Prostate gland (tissue), 2 donors: Measurements from ENCODE around the gene PIGT. TPM values are rescaled to one million over a fixed set of nuclear protein-coding genes. Genes with fewer than 3 reads are reported as not detected.

Experiments
- DNase-seq: peaks from one replicate; pipeline ENCODE4 v3.0.0-alpha.2; 2019; ENCODE audit warnings: low spot score
- H3K27ac ChIP-seq, 2 donors: fragments of 200-600 bp; sonication (generic); 2 replicates each; pipeline ENCODE4 v1.5.1; 2017 to 2019
- H3K27me3 ChIP-seq: fragments of 200-600 bp; sonication (generic); replicated peaks from 2 replicates; pipeline ENCODE4 v1.5.1; 2019; ENCODE audit not compliant: insufficient read depth
- H3K36me3 ChIP-seq, 2 donors: fragments of 200-600 bp; sonication (generic); 1 replicate in 1 of 2; 2 replicates in 1 of 2; pipeline versions ENCODE4 v1.5.1 to v1.8.1; 2017 to 2019
- H3K4me1 ChIP-seq: fragments of 200-600 bp; sonication (generic); replicated peaks from 2 replicates; pipeline ENCODE4 v1.5.1; 2019
- H3K4me3 ChIP-seq, 2 donors: fragments of 200-600 bp; sonication (generic); 2 replicates each; pipeline ENCODE4 v1.5.1; 2017 to 2019
- H3K9me3 ChIP-seq: fragments of 200-600 bp; sonication (generic); 2 replicates; pipeline ENCODE4 v1.5.1; 2017
- CTCF ChIP-seq, 4 experiments: fragments of 200-600 bp in 2 of 4; fragments of 450-650 bp in 2 of 4; sonication (generic) in 2 of 4; IDR thresholded peaks; 1 replicate in 3 of 4; 2 replicates in 1 of 4; pipeline ENCODE4 v1.5.1; 2016 to 2019; ENCODE audit warnings: antibody characterized with exemption in 4 of 4, mild to moderate bottlenecking in 2 of 4, moderate library complexity in 2 of 4
- POLR2A ChIP-seq: fragments of 450-650 bp; IDR thresholded peaks from one replicate; pipeline ENCODE4 v1.6.1; 2016; ENCODE audit warnings: antibody characterized with exemption, mild to moderate bottlenecking
- POLR2AphosphoS5 ChIP-seq: sonication (generic); formaldehyde crosslinking; IDR thresholded peaks from one replicate; pipeline ENCODE4 v1.6.1; 2017; ENCODE audit warnings: antibody characterized with exemption
- WGBS: methylation state at CpG from one replicate; pipeline ENCODE4 v1.1.5; 2018; 5-methylcytosine and 5-hydroxymethylcytosine counted together
- intact Hi-C: fragments of 100-400 bp; cut with DNase I; formaldehyde crosslinking; loops from one replicate; pipeline ENCODE4 v1.14.2; 2022
- total RNA-seq, 2 donors: library from RNA; depleted of rRNA; stranded (reverse); fragments of >200 nt; gene quantifications; one replicate each; pipeline ENCODE4 v1.1.0, GENCODE V29; 2016

PIGT gene
- total RNA-seq, 2 donors from 2014 or later, result 91.8 to 136 TPM

GRCh38 chr20:45461225-45461624 is 45.3 kb downstream of the PIGT start:
- Histone ChIP-seq H3K4me1 (peaks cover 3% of the 10 kb centered on the region), H3K36me3 (no peaks in the 10 kb centered on the region), H3K4me3 (no peak overlapping the region), H3K9me3 (no peaks in the 10 kb centered on the region), H3K27me3 (no peaks in the 10 kb centered on the region), H3K27ac (no peak overlapping the region)
- TF ChIP-seq POLR2A (no peak), CTCF (IDR thresholded peaks at IDR 0.05) (no peak), POLR2AphosphoS5 (no peak)
- intact Hi-C loops, result no loop called here
- 86% methylated on average over 1 of the region's 1 CpG for WGBS
- no peak for DNase-seq

- Histone ChIP-seq H3K4me3 (no peak overlapping the region), H3K27ac (no peak overlapping the region), H3K27me3 (no peaks in the 10 kb centered on the region), H3K36me3 (no peaks in the 10 kb centered on the region), H3K4me1 (peaks cover 6% of the 10 kb centered on the region), H3K9me3 (no peaks in the 10 kb centered on the region)
- no peak for TF ChIP-seq POLR2A
- TF ChIP-seq CTCF (IDR thresholded peaks at IDR 0.05), result no peak
- TF ChIP-seq POLR2AphosphoS5, result no peak
- 86% methylated on average over 6 of the region's 6 CpGs for WGBS
- intact Hi-C loops, result no loop called here
- no peak for DNase-seq
These were observed 47.0 kb downstream of the PIGT start for GRCh38 chr20:45462711-45463509.

- no peaks in the 10 kb centered on the region for H3K27me3 ChIP-seq
- TF ChIP-seq CTCF (IDR thresholded peaks at IDR 0.05) (no peak), POLR2AphosphoS5 (no peak), POLR2A (no peak)
- DNase-seq, result no peak
- H3K36me3 ChIP-seq, result no peaks in the 10 kb centered on the region
- 79% methylated on average over 4 of the region's 4 CpGs for WGBS
- H3K27ac ChIP-seq, result no peak overlapping the region
- no peak overlapping the region for H3K4me3 ChIP-seq
- H3K9me3 ChIP-seq, result no peaks in the 10 kb centered on the region
- peaks cover 6% of the 10 kb centered on the region for H3K4me1 ChIP-seq
- intact Hi-C loops, result no loop called here
These were observed 47.8 kb downstream of the PIGT start for GRCh38 chr20:45463709-45464108.

- Histone ChIP-seq H3K36me3 (no peaks in the 10 kb centered on the region), H3K27ac (peak overlapping the region; percentile 15 to 54), H3K9me3 (no peaks in the 10 kb centered on the region), H3K4me1 (peaks cover 8% of the 10 kb centered on the region), H3K4me3 (no peak overlapping the region), H3K27me3 (no peaks in the 10 kb centered on the region)
- no peak for DNase-seq
- intact Hi-C loops, result no loop called here
- WGBS, result 19% methylated on average over 1 of the region's 1 CpG
- TF ChIP-seq CTCF (IDR thresholded peaks at IDR 0.05) (no peak), POLR2AphosphoS5 (peak; percentile 48)
These were observed 49.7 kb downstream of the PIGT start for GRCh38 chr20:45465491-45466266.
